HG02610 (cell line): ENCODE data around the gene BPIFB2.

Experiments used
- ATAC-seq: cut with Tn5 transposase; IDR thresholded peaks from one replicate; pipeline ENCODE4 v1.9.1; 2021; ENCODE audit warnings: mild to moderate bottlenecking, moderate library complexity; ENCODE audit not compliant: unreplicated experiment

The BPIFB2 gene

GRCh38 chr20:32984196-32984595 is 23.3 kb upstream of the BPIFB2 start:
- no peak for ATAC-seq

- ATAC-seq, result no peak
These were observed 22.7 kb upstream of the BPIFB2 start for GRCh38 chr20:32984631-32985354.

GRCh38 chr20:32985596-32985995 is 21.9 kb upstream of the BPIFB2 start:
- no peak for ATAC-seq

GRCh38 chr20:32986331-32986966 is 21.1 kb upstream of the BPIFB2 start:
- no peak for ATAC-seq

- ATAC-seq, result no peak
These were observed 20.3 kb upstream of the BPIFB2 start for GRCh38 chr20:32987044-32987825.

GRCh38 chr20:32988008-32988407 is 19.5 kb upstream of the BPIFB2 start:
- ATAC-seq, result no peak

- ATAC-seq, result no peak
These were observed 17.8 kb upstream of the BPIFB2 start for GRCh38 chr20:32989507-32990283.

- no peak for ATAC-seq
These were observed 17.1 kb upstream of the BPIFB2 start for GRCh38 chr20:32990426-32990825.

- no peak for ATAC-seq
These were observed 16.1 kb upstream of the BPIFB2 start for GRCh38 chr20:32991383-32991782.

GRCh38 chr20:32991792-32992641 is 15.5 kb upstream of the BPIFB2 start:
- ATAC-seq, result no peak

GRCh38 chr20:32993496-32994050 is 13.9 kb upstream of the BPIFB2 start:
- no peak for ATAC-seq

- no peak for ATAC-seq
These were observed 11.7 kb upstream of the BPIFB2 start for GRCh38 chr20:32995802-32996201.

GRCh38 chr20:32997431-32997830 is 10.1 kb upstream of the BPIFB2 start:
- ATAC-seq, result no peak

GRCh38 chr20:32999603-33000250 is 7.8 kb upstream of the BPIFB2 start:
- ATAC-seq, result no peak

- ATAC-seq, result no peak
These were observed 6.6 kb upstream of the BPIFB2 start for GRCh38 chr20:33000802-33001466.

- no peak for ATAC-seq
These were observed 5.3 kb upstream of the BPIFB2 start for GRCh38 chr20:33002087-33002808.

GRCh38 chr20:33004141-33004751 is 3.3 kb upstream of the BPIFB2 start, which contains the start of gene SUN5:
Gene SUN5 (minus strand): TSS chr20:33004433. CDS start chr20:33004340, 93 bp downstream.
- no peak for ATAC-seq

- no peak for ATAC-seq
These were observed 2.4 kb upstream of the BPIFB2 start for GRCh38 chr20:33005132-33005566.
